ENCODE measurements around the gene UGT2A3. TPM values are rescaled to one million over a fixed set of nuclear protein-coding genes. Genes with fewer than 3 reads are reported as not detected.

UGT2A3 gene
- total RNA-seq, 1 donor from 2014 or later, result not detected

GRCh38 chr4:68885545-68885944 is 66.1 kb downstream of the UGT2A3 start:
- no peaks in the 10 kb centered on the region for H3K27me3 ChIP-seq
- DNase-seq (ENCODE audit: low spot score in 2 of 2), result no peak
- no peak overlapping the region for H3K27ac ChIP-seq
- H3K9me3 ChIP-seq, result no peaks in the 10 kb centered on the region
- H3K36me3 ChIP-seq, result no peaks in the 10 kb centered on the region
- intact Hi-C loops (cut with DNase I), result no loop called here
- no peak for TF ChIP-seq CTCF (IDR thresholded peaks at IDR 0.05)
- no peaks in the 10 kb centered on the region for H3K4me1 ChIP-seq
- no peak overlapping the region for H3K4me3 ChIP-seq

GRCh38 chr4:68883870-68884269 is 67.7 kb downstream of the UGT2A3 start:
- DNase-seq (ENCODE audit: low spot score in 2 of 2), result no peak
- Histone ChIP-seq H3K27me3 (no peaks in the 10 kb centered on the region), H3K4me1 (no peaks in the 10 kb centered on the region), H3K27ac (no peak overlapping the region), H3K36me3 (no peaks in the 10 kb centered on the region), H3K9me3 (no peaks in the 10 kb centered on the region), H3K4me3 (no peak overlapping the region)
- no peak for TF ChIP-seq CTCF (IDR thresholded peaks at IDR 0.05)
- intact Hi-C loops (cut with DNase I), result no loop called here

Other genes with a start within 250 kb of the UGT2A3 start
- not detected for gene UGT2B10, start 135.8 kb downstream of the UGT2A3 start, total RNA-seq
- gene UGT2B7, start 144.7 kb upstream of the UGT2A3 start, total RNA-seq, result not detected

Measured in ascending aorta (tissue), 2 donors.